ENCODE data around the gene NUMA1. TPM values are rescaled to one million over a fixed set of nuclear protein-coding genes. Genes with fewer than 3 reads are reported as not detected.

NUMA1 gene
- total RNA-seq, 1 donor from 2014 or later: 289 TPM

DNA sequence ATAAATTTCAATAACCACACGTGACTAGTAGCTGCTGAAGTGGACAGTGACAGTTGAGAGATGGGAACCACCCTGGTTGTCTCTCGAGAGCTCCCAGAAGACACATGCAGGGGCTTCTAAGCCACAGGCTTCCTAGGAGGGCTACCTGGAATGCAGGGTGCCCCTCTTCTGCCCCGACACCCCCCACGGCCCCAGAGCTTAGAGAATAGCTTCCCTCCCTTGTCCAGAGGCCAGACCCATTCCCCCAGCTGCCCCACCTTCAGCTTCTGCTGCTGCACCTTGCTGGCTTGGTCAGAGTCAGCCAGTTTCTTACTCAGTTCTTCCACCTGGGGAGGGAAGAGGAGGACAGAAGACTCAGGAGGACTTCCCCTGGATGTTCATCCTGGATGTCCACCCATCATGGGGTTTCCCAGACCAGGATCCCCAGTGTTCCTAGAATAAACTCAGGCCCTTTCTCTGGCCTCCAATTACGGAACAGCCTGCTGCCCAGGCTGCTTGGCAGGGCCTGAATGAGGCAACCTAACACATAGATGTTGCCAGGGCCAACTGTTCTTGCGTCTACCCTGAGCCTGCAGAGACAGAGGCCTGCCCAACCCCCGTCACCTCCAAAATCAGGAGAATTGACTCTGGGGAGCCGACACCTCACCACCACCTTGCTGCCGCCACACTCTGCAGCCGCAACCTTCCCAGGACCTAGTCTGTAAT is 69.7 kb downstream of the NUMA1 start:
- H3K36me3 ChIP-seq: peaks cover 100% of the 10 kb centered on the region in 2 donors
- no peaks in the 10 kb centered on the region for H3K9me3 ChIP-seq
- no peaks in the 10 kb centered on the region for H3K27me3 ChIP-seq
- peaks cover 30 to 31% of the 10 kb centered on the region in 2 donors for H3K4me1 ChIP-seq
- intact Hi-C loops (cut with DNase I): no loop called here
- H3K27ac ChIP-seq: no peak overlapping the region
- no peak overlapping the region for H3K4me3 ChIP-seq
- peak in 1 of 2 donors; percentile 58 for DNase-seq (ENCODE audit: low spot score in 2 of 2)
- TF ChIP-seq, protein P1, sequence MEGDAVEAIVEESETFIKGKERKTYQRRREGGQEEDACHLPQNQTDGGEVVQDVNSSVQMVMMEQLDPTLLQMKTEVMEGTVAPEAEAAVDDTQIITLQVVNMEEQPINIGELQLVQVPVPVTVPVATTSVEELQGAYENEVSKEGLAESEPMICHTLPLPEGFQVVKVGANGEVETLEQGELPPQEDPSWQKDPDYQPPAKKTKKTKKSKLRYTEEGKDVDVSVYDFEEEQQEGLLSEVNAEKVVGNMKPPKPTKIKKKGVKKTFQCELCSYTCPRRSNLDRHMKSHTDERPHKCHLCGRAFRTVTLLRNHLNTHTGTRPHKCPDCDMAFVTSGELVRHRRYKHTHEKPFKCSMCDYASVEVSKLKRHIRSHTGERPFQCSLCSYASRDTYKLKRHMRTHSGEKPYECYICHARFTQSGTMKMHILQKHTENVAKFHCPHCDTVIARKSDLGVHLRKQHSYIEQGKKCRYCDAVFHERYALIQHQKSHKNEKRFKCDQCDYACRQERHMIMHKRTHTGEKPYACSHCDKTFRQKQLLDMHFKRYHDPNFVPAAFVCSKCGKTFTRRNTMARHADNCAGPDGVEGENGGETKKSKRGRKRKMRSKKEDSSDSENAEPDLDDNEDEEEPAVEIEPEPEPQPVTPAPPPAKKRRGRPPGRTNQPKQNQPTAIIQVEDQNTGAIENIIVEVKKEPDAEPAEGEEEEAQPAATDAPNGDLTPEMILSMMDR (IDR thresholded peaks at IDR 0.05): no peak

DNA sequence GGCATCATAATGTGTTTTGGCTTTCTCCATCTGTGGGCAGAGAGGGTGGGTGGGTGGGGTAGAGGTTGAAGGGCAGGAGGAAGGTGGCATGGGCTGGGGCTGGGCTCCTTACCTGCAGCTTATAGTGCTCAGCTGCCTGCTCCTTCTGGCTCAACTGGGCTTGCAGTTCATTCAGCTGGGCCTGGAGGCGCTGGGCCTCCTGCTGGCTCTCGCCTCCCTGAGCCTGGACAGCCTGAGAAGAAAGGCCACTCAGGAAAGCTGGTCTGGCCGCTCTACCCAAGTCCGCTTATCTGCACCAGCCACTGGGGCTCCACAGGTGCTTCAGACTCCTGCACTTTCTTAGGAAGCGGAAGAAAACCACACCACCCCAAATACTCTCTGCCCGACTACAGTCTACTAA is 71.2 kb downstream of the NUMA1 start:
- TF ChIP-seq, protein P1 (IDR thresholded peaks at IDR 0.05): no peak
- peak in 1 of 2 donors; percentile 56 for DNase-seq (ENCODE audit: low spot score in 2 of 2)
- intact Hi-C loops (cut with DNase I): no loop called here
- no peaks in the 10 kb centered on the region for H3K9me3 ChIP-seq
- peaks cover 100% of the 10 kb centered on the region in 2 donors for H3K36me3 ChIP-seq
- H3K4me1 ChIP-seq: peaks cover 19 to 21% of the 10 kb centered on the region in 2 donors
- H3K27ac ChIP-seq: no peak overlapping the region
- H3K4me3 ChIP-seq: no peak overlapping the region
- no peaks in the 10 kb centered on the region for H3K27me3 ChIP-seq

DNA sequence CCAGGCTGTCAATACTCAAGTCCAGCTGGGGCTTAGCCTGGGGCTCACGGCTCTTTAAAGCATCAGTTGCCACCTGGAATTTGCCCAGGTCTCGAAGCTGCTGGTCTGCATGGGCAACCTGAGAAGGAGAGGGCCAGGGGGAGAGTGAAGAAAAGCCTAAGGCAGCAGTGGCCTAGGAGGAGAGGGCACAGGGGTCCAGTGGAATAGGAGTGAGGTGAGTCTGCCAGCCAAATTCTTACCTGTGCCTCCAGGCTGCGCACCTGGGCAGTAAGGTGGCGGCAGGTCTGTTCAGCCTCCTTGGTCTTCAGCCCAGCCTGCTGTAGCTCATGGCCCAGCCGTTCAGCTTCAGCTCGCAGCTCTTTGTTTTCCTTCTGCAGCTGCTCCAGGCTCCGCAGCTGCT is 71.6 kb downstream of the NUMA1 start:
- intact Hi-C loops (cut with DNase I): no loop called here
- H3K4me3 ChIP-seq: no peak overlapping the region
- H3K4me1 ChIP-seq: peaks cover 14 to 17% of the 10 kb centered on the region in 2 donors
- TF ChIP-seq, protein P1 (IDR thresholded peaks at IDR 0.05): no peak
- H3K27me3 ChIP-seq: no peaks in the 10 kb centered on the region
- H3K36me3 ChIP-seq: peaks cover 100% of the 10 kb centered on the region in 2 donors
- no peaks in the 10 kb centered on the region for H3K9me3 ChIP-seq
- peak in 1 of 2 donors; percentile 53 for DNase-seq (ENCODE audit: low spot score in 2 of 2)
- no peak overlapping the region for H3K27ac ChIP-seq

DNA sequence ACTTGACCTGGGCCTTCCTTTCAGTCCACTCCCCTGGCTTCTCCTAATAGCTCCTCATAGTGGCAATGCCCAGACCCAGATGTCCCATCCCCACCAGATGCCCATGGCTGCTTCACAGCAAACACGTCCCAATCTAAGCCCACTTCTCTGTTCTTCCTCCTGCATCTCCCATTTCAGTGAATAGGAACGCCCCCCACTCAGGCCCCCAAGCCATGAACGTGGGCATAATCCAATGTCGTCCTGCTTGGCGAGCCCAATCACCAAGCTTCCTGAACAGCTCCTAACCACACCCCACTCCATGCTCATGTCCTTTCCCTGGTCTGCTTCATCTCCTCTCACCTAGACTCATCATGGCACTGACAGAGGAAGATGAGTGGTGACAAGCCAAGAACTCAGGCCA is 72.8 kb downstream of the NUMA1 start:
- H3K4me1 ChIP-seq: peaks cover 4 to 6% of the 10 kb centered on the region in 2 donors
- intact Hi-C loops (cut with DNase I): no loop called here
- H3K36me3 ChIP-seq: peaks cover 99 to 100% of the 10 kb centered on the region in 2 donors
- TF ChIP-seq, protein P1 (IDR thresholded peaks at IDR 0.05): no peak
- H3K4me3 ChIP-seq: no peak overlapping the region
- H3K27ac ChIP-seq: no peak overlapping the region
- H3K9me3 ChIP-seq: no peaks in the 10 kb centered on the region
- DNase-seq (ENCODE audit: low spot score in 2 of 2): peak in 1 of 2 donors; percentile 37
- no peaks in the 10 kb centered on the region for H3K27me3 ChIP-seq

DNA sequence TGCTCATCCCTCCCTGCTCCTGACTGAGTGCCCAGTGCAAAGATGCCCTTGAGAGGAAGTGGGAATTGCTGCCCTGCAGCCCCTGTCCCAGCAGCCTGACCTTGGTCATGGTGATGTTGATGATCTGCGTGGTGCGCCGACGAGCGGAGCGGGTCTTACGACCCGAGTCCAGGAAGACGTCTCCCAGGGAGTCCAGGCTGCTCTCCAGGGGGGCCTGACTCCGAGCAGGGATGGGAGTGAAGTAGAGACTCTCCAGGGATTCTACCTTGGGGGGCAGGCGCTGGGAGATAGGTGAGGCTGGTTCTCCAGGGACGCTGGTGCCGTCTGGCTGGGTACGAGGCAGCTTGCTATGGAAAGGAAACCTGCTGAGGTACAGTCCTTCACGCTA is 73.3 kb downstream of the NUMA1 start:
- peaks cover 0 to under 1% of the 10 kb centered on the region in 2 donors for H3K4me1 ChIP-seq
- no peak overlapping the region for H3K27ac ChIP-seq
- H3K27me3 ChIP-seq: no peaks in the 10 kb centered on the region
- H3K4me3 ChIP-seq: no peak overlapping the region
- no peaks in the 10 kb centered on the region for H3K9me3 ChIP-seq
- peaks cover 99 to 100% of the 10 kb centered on the region in 2 donors for H3K36me3 ChIP-seq
- intact Hi-C loops (cut with DNase I): no loop called here
- TF ChIP-seq, protein P1 (IDR thresholded peaks at IDR 0.05): no peak
- peak in 1 of 2 donors; percentile 51 for DNase-seq (ENCODE audit: low spot score in 2 of 2)

Data from ascending aorta (tissue), 2 donors.